Sigmoid colon (tissue), 7 donors: ENCODE data around the gene CBFA2T3. TPM values are rescaled to one million over a fixed set of nuclear protein-coding genes. Genes with fewer than 3 reads are reported as not detected.

Experiments used
- DNase-seq: peaks from one replicate; pipeline ENCODE4 v3.0.0-alpha.2; 2019
- H3K27ac ChIP-seq, 4 donors: fragments of 200-600 bp; sonication (generic); one replicate each; pipeline ENCODE4 v1.5.1; 2016 to 2019; ENCODE audit warnings: mild to moderate bottlenecking in 1 of 4
- H3K27me3 ChIP-seq, 3 donors: fragments of 200-600 bp; sonication (generic); one replicate each; pipeline ENCODE4 v1.5.1; 2019; ENCODE audit warnings: mild to moderate bottlenecking in 1 of 3
- H3K36me3 ChIP-seq, 4 donors: fragments of 200-600 bp; sonication (generic); one replicate each; pipeline ENCODE4 v1.5.1; 2016 to 2019
- H3K4me1 ChIP-seq, 4 donors: fragments of 200-600 bp; sonication (generic); one replicate each; pipeline ENCODE4 v1.5.1; 2017 to 2019
- H3K4me3 ChIP-seq, 4 donors: fragments of 200-600 bp; sonication (generic); one replicate each; pipeline ENCODE4 v1.5.1; 2017 to 2019; ENCODE audit warnings: mild to moderate bottlenecking in 2 of 4, moderate library complexity in 1 of 4
- H3K9me3 ChIP-seq, 4 donors: fragments of 200-600 bp in 3 of 4; sonication (generic) in 3 of 4; one replicate each; pipeline versions ENCODE4 v1.5.1 to v1.6.1; 2013 to 2019
- EP300 ChIP-seq, 4 donors: sonication (generic); formaldehyde crosslinking; IDR thresholded peaks; one replicate each; pipeline ENCODE4 v1.6.1; 2017; ENCODE audit warnings: antibody characterized with exemption in 4 of 4
- POLR2A ChIP-seq, 2 donors: fragments of 450-650 bp; IDR thresholded peaks; one replicate each; pipeline ENCODE4 v1.6.1; 2016; ENCODE audit warnings: antibody characterized with exemption in 2 of 2, mild to moderate bottlenecking in 2 of 2, moderate library complexity in 2 of 2
- POLR2AphosphoS5 ChIP-seq, 4 donors: sonication (generic); formaldehyde crosslinking; IDR thresholded peaks; one replicate each; pipeline ENCODE4 v1.6.1; 2017; ENCODE audit warnings: antibody characterized with exemption in 4 of 4
- WGBS, 2 donors: extraction: QIAGEN DNeasy Blood & Tissue Kit; methylation state at CpG; one replicate each; pipeline ENCODE4 v1.1.7; 2013; 5-methylcytosine and 5-hydroxymethylcytosine counted together
- intact Hi-C: fragments of 100-400 bp; cut with DNase I; formaldehyde crosslinking; loops from one replicate; pipeline ENCODE4 v1.15.1; 2023
- polyA plus RNA-seq, 3 donors: library from polyadenylated mRNA; stranded (reverse); fragments of 200-250 nt; gene quantifications; one replicate each; pipeline ENCODE4 v1.2.3, GENCODE V29; 2013
- total RNA-seq, 4 donors: library from RNA; depleted of rRNA; stranded (reverse); fragments of >200 nt; gene quantifications; one replicate each; pipeline ENCODE4 v1.1.0, GENCODE V29; 2016
- TF ChIP-seq, protein P1 (sequence below), 4 experiments: fragments of 450-650 bp in 3 of 4; fragments of 200-600 bp in 1 of 4; IDR thresholded peaks; one replicate each; pipeline ENCODE4 v1.5.1; 2016 to 2019; ENCODE audit warnings: antibody characterized with exemption in 4 of 4, mild to moderate bottlenecking in 3 of 4, moderate library complexity in 2 of 4
- donor health status: healthy with polysubstance abuse.
- donor health status: Bipolar disorder and iron deficiency.
- donor health status: healthy.

Gene CBFA2T3
- total and polyA plus RNA-seq, 7 donors: 0.95 to 26.8 (median 4.3) TPM

DNA sequence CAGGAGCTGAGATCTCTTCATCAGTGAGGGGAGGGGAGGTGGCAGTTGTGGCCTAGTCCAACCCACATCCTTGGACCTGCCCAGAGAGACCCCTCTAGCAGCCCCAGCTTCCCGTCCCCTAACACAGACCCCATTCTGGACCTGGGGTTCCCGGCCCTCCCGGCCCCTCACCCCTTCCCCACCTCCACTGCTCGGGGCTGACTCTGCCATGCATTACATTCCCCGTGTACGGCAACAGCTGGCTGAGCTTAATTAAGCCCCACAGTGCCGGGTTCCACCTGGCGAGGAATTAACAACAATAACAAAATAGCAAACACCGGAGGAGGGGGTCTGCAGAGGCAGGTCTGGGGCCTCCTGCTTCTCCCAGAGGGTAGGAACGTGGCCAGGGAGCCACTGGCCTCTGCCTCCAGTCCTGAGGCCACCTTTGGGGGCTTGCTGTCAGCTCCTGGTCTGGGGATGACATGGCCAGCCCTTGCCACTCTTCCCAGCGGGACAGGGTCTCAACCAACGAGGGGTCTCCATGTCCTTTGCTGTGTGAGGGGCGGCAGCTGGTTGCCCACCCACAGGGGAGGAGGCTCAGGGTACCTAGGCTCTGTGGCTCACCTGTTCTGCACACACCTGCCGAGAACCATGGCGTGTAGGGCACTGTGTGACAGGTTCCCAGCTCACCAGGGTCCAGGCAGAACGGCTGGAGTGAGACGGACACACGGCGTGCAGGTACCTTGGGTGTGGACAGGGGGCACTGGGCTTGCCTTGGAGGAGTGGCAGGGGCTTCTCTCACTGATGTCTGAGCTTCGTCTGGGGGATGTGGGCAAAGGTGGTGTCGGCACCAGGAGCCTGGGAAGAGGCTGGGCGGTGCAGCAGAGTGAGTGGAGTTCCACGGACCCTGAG, 46.9 kb upstream of the CBFA2T3 start:
- Histone ChIP-seq H3K4me3 (no peak overlapping the region), H3K9me3 (peaks cover 0 to 12% (median 6%) of the 10 kb centered on the region in 4 donors), H3K36me3 (no peaks in the 10 kb centered on the region), H3K4me1 (no peaks in the 10 kb centered on the region), H3K27ac (no peak overlapping the region), H3K27me3 (peaks cover 0 to 58% (median 25%) of the 10 kb centered on the region in 3 donors)
- TF ChIP-seq POLR2AphosphoS5 (IDR thresholded peaks at IDR 0.05) (no peak), EP300 (IDR thresholded peaks at IDR 0.05) (no peak), POLR2A (IDR thresholded peaks at IDR 0.05) (no peak)
- TF ChIP-seq, protein P1, sequence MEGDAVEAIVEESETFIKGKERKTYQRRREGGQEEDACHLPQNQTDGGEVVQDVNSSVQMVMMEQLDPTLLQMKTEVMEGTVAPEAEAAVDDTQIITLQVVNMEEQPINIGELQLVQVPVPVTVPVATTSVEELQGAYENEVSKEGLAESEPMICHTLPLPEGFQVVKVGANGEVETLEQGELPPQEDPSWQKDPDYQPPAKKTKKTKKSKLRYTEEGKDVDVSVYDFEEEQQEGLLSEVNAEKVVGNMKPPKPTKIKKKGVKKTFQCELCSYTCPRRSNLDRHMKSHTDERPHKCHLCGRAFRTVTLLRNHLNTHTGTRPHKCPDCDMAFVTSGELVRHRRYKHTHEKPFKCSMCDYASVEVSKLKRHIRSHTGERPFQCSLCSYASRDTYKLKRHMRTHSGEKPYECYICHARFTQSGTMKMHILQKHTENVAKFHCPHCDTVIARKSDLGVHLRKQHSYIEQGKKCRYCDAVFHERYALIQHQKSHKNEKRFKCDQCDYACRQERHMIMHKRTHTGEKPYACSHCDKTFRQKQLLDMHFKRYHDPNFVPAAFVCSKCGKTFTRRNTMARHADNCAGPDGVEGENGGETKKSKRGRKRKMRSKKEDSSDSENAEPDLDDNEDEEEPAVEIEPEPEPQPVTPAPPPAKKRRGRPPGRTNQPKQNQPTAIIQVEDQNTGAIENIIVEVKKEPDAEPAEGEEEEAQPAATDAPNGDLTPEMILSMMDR (IDR thresholded peaks at IDR 0.05): no peak
- DNase-seq: peak; percentile 57
- WGBS, 2 donors: 67 to 77% methylated on average over 23 of the region's 23 CpGs
- intact Hi-C loops: no loop called here

DNA sequence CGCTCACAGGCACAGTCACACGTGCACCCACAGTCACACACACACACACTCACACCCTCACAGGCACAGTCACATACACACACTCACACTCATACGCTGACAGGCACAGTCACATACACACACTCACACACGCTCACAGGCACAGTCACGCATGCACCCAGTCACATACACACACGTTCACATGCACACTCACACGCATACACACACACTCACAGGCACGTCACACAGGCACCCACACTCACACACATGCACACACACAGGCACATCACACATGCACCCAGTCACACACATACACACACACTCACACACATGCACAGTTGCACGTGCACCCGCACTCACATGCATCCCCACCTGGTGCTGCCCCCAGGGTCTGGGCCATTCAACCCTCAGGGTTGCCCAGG, 46.1 kb upstream of the CBFA2T3 start:
- no peaks in the 10 kb centered on the region for H3K4me1 ChIP-seq
- peaks cover 0 to 65% (median 21%) of the 10 kb centered on the region in 3 donors for H3K27me3 ChIP-seq
- 89 to 94% methylated on average over 10 of the region's 10 CpGs for WGBS, 2 donors
- intact Hi-C loops: no loop called here
- DNase-seq: peak; percentile 40
- TF ChIP-seq, protein P1 (IDR thresholded peaks at IDR 0.05): no peak
- TF ChIP-seq EP300 (IDR thresholded peaks at IDR 0.05) (no peak), POLR2AphosphoS5 (IDR thresholded peaks at IDR 0.05) (no peak), POLR2A (IDR thresholded peaks at IDR 0.05) (no peak)
- no peaks in the 10 kb centered on the region for H3K36me3 ChIP-seq
- H3K27ac ChIP-seq: no peak overlapping the region
- H3K4me3 ChIP-seq: no peak overlapping the region
- peaks cover 0 to 12% (median 6%) of the 10 kb centered on the region in 4 donors for H3K9me3 ChIP-seq

DNA sequence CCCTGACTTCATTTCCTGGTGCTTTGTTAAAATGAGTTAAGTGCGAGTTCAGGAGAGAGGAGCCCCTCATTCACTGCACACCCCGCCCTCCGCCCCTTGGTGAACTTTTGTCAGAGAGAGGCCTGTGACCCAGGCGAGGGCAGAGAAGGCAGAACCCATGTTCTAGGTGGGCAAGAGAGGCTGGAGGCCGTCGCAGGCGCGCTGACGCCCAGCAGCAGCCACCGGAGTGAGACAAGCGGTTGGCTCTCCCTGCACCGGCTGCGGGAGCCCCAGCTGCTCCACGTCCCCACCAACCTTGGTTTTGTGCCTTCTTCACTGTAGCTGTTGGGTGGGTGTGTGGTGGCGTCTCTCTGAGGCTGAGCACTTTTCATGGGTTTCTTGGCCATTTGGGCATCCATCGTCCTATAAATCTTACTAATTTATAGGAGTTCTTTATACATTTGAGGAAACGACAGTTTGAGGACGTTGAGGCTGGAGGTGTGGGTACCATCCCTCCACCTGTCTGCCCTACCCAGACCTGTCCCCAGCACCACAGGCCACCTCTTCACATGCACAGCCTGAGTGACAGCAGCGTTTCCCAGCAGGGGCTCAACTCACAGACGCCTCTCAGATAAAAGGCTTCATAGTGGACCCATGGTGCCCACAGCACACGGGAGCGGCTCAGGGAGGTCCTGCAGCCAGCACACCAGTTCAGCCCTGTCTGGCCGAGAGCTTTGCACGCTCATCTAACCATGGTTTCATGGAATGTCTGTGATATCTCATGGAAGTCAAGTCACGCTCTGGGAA, 45.2 kb upstream of the CBFA2T3 start:
- peaks cover 0 to 69% (median 16%) of the 10 kb centered on the region in 3 donors for H3K27me3 ChIP-seq
- peak; percentile 17 for DNase-seq
- H3K4me1 ChIP-seq: no peaks in the 10 kb centered on the region
- H3K4me3 ChIP-seq: no peak overlapping the region
- no peaks in the 10 kb centered on the region for H3K36me3 ChIP-seq
- 76 to 82% methylated on average over 25 of the region's 25 CpGs for WGBS, 2 donors
- H3K9me3 ChIP-seq: peaks cover 0 to 12% (median 4%) of the 10 kb centered on the region in 4 donors
- no peak overlapping the region for H3K27ac ChIP-seq
- intact Hi-C loops: no loop called here
- no peak for TF ChIP-seq POLR2AphosphoS5 (IDR thresholded peaks at IDR 0.05)
- TF ChIP-seq, protein P1 (IDR thresholded peaks at IDR 0.05): no peak
- TF ChIP-seq POLR2A (IDR thresholded peaks at IDR 0.05): no peak
- TF ChIP-seq EP300 (IDR thresholded peaks at IDR 0.05): no peak

DNA sequence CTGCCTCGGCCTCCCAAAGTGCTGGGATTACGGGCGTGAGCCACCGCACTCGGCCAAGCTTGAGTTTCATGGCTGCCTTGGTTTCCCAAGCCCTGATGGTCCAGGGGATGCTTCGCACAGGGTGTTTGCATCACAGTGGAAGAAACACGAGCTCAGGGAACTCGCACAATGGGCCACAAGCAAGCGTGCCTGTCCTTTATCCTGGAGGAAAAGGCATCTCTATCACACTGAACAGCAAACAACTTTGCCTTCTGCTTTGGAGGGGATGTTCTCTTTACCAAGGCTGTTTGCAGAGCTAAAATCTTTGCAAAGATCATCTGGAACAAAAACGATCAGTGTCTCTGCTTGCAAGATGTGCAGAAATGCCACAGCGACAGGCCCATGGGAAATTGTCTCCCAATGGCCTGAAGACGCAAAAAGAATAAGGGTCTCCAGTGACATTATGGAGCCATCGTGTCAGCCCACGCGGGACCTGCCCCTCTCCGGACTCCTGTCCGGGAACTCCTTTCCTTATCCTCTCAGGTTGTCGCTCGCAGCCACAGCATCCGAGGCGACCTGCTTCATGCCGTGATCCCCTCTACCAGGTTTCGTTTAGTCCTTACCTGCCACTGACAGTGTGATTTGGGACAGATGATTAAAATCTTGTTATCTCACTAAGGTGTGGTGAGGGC, 44.1 kb upstream of the CBFA2T3 start:
- Histone ChIP-seq H3K4me1 (no peaks in the 10 kb centered on the region), H3K27me3 (peaks cover 0 to 62% (median 16%) of the 10 kb centered on the region in 3 donors), H3K4me3 (no peak overlapping the region), H3K27ac (no peak overlapping the region), H3K36me3 (no peaks in the 10 kb centered on the region), H3K9me3 (peaks cover 0 to 6% (median 2%) of the 10 kb centered on the region in 4 donors)
- 91 to 93% methylated on average over 23 of the region's 23 CpGs for WGBS, 2 donors
- intact Hi-C loops: no loop called here
- TF ChIP-seq EP300 (IDR thresholded peaks at IDR 0.05): no peak
- TF ChIP-seq, protein P1 (IDR thresholded peaks at IDR 0.05): no peak
- TF ChIP-seq POLR2AphosphoS5 (IDR thresholded peaks at IDR 0.05): no peak
- TF ChIP-seq POLR2A (IDR thresholded peaks at IDR 0.05): no peak
- peak; percentile 42 for DNase-seq
